ENCODE data around the gene SFMBT1. TPM values are rescaled to one million over a fixed set of nuclear protein-coding genes. Genes with fewer than 3 reads are reported as not detected.
"Not testable (repeated sequence)": the region's sequence is repeated elsewhere in the genome, so short reads cannot be mapped to it uniquely, and the experiment has no call there.

SFMBT1 gene
- total RNA-seq, 2 donors from 2014 or later, result 18.8 to 32.0 TPM

DNA sequence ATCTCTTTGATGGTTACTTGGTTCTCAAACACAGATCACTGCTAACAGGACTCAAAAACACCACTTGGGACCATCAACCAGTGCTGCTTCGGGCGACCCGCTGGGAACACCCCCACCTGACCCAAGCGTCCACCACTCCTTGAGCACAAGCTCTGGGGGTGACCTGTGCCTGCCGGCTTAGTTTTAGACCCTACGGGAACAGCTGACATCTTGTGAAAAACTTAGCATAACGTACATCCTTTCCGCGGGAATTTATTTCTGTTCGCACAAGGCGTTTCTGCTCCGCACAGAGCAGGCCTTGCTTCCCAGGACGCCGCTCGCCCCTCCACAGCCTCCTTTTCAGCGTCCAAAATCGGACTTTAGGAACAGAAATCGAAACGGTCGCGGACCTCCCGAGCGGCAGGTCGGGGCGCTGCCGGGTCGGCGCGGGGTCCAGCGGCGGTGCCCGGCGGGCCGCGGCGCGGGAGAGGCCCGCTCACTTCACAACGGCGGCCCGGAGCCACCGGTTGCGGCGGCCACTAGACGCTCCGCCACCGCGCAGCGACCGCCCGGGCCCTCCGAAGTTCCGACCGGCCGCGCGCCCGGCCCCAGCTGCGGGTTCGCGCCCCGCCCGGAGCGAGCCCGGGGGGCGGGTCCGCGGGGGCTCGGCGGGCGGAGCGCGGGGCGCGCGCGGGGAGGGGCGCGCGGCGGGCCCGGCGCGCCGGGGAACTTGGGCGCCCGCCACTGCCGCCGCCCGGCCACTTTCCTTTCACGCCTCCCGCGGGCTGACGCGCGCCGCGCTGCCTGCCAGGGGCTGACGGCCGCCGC lies 959 bp downstream of the SFMBT1 start:
- peak; percentile 62 for ATAC-seq
- peak; percentile 39 to 73 for DNase-seq
- intact Hi-C loops (cut with DNase I, micrococcal nuclease), result no loop called here

- intact Hi-C loops (cut with DNase I, micrococcal nuclease), result no loop called here
- no peak for ATAC-seq
- no peak for DNase-seq
Measured at GRCh38 chr3:53044371-53044710, 1.5 kb downstream of the SFMBT1 start.

GRCh38 chr3:53043738-53044137 lies 2.1 kb downstream of the SFMBT1 start:
- no peak for ATAC-seq
- intact Hi-C loops (cut with DNase I, micrococcal nuclease), result no loop called here
- DNase-seq, result no peak

DNA sequence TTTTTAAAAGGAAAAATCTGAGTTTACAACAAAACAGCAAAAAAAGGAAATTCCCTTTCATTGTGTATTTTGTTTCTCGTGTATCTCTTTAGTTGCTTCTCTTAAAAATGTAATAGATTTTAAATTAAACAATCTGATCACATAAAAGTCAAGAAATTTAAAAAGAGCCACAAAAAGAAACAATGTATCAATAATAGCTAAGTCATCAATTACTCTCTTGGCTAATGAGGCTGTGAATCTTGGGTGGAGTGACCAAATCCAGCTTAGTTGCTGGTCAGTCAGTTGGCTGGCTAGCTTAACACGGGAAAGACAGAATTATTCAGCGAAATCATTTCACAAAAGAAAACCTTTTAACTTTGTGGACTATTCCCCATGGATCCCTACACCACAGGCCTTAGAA lies 3.2 kb downstream of the SFMBT1 start:
- intact Hi-C loops (cut with DNase I, micrococcal nuclease), result no loop called here
- no peak for DNase-seq
- ATAC-seq, result no peak

DNA sequence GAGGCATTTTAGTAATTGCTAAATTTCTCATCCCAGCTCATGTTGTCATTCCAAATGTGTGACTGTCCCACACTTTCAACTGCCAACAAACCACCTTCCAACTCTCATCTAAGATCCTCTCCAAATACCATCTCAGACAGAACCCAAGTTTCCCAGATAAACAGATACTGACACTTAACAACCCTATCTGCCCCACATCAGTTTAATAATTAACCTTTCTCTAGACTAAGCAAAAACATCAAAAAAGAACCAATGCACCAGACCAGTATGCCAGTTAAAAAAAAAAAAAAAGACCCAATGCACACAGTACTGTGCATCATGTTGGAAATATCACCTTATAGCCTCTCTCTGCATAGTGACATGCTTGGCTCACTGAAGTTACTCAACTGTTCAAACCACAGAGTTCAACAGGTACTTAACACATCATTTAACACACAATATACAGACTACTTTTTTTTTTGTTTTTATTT lies 5.5 kb downstream of the SFMBT1 start:
- DNase-seq (no peak), ATAC-seq (no peak)
- intact Hi-C loops (cut with DNase I, micrococcal nuclease), result no loop called here

- ATAC-seq, result no peak
- no peak for DNase-seq
- intact Hi-C loops (cut with DNase I, micrococcal nuclease), result no loop called here
Measured at GRCh38 chr3:53039376-53039752, 6.5 kb downstream of the SFMBT1 start.

DNA sequence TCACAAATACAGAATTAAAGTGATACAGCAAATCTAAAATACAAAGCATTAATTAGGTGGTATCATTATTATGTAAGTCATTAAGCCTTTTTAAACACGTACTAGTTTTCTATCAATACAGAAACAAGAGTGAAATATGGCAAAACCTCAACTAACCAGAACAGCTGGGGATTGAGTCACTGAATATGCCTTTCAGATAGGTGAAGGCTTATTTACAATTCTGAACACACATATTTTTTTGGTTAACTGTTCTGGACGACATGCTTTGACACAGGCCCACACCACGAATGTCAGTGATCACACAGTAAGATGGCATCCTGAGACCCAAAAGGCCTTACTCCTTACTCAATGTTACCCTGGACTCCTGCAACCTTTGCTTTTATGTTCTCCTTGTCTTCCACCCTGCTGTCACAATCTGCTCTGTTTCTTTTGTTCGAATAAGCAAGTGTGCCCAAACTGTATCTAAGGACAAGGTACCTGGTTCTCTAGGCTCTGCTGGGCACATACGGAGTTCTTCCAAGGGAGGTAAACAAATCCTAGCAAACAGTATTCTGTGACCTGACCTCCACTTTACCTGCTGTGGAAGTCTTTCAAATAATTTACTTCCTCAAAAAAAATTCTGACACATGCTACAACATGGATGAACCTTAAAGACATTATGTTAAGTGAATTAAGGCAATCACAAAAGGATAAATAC lies 7.0 kb downstream of the SFMBT1 start:
- DNase-seq (no peak), ATAC-seq (no peak)
- intact Hi-C loops (cut with DNase I, micrococcal nuclease), result no loop called here

DNA sequence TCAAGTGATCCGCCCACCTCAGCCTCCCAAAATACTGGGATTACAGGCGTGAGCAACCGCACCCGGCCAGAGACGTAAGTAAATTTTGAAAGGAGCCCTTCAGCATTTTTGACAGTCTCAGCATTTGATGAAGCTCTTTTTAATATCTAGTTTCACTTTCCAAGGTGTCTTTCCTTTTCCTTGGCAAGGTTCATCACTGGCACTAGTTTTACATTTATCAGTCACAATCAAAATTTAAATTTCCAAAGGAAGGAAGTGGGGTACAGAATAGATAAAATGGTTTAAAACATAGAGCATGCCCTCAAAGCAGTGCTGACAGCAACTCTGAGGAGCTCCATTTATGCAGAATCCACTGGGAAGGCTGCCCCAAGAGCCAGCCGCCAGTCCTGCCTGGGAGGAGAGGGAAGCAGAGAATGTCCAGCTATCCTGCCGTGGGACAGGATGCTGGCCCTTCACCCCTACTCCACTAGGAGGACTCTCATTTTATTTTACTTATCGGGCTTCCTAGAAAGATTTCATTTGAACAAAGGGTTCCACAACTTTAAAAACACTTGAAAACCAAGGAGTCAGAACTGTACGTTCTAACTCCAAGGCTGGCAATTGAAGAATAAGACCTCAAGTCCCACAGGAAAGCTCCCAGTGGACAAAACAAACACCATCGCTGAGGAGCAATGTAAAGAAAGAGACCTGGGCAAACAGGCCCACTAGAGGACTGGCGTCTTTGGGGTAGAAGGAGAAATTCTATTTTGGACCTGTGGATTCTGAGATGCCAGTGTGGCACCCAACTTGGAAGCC lies 9.9 kb downstream of the SFMBT1 start:
- intact Hi-C loops (cut with DNase I, micrococcal nuclease), result no loop called here
- DNase-seq, result no peak
- ATAC-seq, result no peak

GRCh38 chr3:53035018-53035417 lies 10.9 kb downstream of the SFMBT1 start:
- intact Hi-C loops (cut with DNase I, micrococcal nuclease); DNase-seq: not testable (repeated sequence)
- peak; percentile 76 for ATAC-seq

GRCh38 chr3:53034411-53034810 lies 11.5 kb downstream of the SFMBT1 start:
- DNase-seq; ATAC-seq; intact Hi-C loops (cut with DNase I, micrococcal nuclease): not testable (repeated sequence)

DNA sequence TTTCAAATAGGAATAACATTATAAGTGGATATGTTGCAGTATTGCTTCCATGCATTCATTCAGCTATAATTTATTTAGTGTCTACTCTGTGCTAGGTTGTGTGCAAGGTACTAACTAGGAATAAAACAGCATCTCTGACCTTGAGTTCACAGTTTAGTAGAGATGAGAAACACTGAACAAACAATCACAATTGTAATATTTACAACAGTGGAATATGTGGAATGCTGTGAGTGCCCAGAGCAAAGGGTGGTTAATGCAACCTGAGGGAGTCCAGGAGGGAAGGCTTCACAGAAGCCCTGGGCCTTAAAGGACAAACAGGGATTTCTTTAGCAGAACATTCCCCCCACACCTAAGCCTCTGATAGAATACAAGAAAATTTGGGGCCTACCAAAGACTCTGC lies 13.3 kb downstream of the SFMBT1 start:
- peak; percentile 61 for ATAC-seq
- intact Hi-C loops (cut with DNase I, micrococcal nuclease), result no loop called here

GRCh38 chr3:53030619-53031449 lies 15.0 kb downstream of the SFMBT1 start:
- intact Hi-C loops (cut with DNase I, micrococcal nuclease), result no loop called here
- peak; percentile 41 to 45 for DNase-seq
- peak; percentile 82 for ATAC-seq

More for the DNA sequence above, 13.3 kb downstream of the SFMBT1 start:
- no peak for DNase-seq

GRCh38 chr3:53028641-53029040 lies 17.2 kb downstream of the SFMBT1 start:
- ATAC-seq, result peak; percentile 17
- intact Hi-C loops (cut with DNase I, micrococcal nuclease), result no loop called here
- no peak for DNase-seq

- DNase-seq (no peak), ATAC-seq (no peak)
- intact Hi-C loops (cut with DNase I, micrococcal nuclease), result no loop called here
Measured at GRCh38 chr3:53027254-53027844, 18.5 kb downstream of the SFMBT1 start.

- intact Hi-C loops (cut with DNase I, micrococcal nuclease), result no loop called here
- no peak for ATAC-seq
- no peak for DNase-seq
Measured at GRCh38 chr3:53026382-53027162, 19.3 kb downstream of the SFMBT1 start.

GRCh38 chr3:53024315-53024714 lies 21.6 kb downstream of the SFMBT1 start:
- ATAC-seq (no peak), DNase-seq (no peak)
- intact Hi-C loops (cut with DNase I, micrococcal nuclease), result no loop called here

DNA sequence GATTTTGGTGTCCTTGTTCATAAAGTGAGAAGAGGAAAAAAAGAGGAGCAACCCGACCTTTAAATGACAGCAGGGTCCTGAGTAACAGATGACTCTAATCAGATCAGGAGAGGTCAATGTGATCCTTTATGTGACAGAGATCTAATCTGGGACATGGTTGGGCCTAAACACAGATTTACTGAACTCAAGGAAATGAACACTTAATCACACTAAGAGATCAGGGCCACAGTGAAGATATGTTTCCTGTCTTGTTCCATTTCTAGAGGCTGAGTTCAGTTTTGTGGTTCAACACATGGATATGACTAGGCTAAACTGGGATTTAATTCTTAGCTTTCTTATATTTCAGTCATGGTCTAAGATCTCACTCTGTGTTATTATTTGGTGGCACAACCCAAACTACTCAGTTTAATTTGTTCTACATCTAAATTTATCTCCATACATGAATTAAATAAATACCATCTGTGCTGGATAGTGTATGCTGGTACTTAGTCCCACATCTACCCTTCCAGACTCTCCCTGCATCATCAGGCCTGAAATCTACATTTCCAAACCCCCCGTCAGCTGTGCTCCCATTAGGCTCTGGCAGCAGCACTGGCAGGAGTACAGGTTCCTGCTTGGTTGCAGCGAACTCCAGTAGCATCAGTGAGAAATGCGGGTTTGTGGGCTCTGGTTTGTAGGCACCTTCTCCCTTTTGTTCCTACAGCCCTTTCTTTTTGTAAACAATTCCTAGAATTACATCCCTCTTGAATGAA lies 22.6 kb downstream of the SFMBT1 start:
- intact Hi-C loops (cut with DNase I, micrococcal nuclease), result no loop called here
- no peak for ATAC-seq
- DNase-seq, result no peak

Data from left colon (tissue), 2 donors.